GM11168 (cell line): ENCODE measurements around the gene MLST8.

Source experiments
- in situ Hi-C: fragments of 300-500 bp; cut with MboI; formaldehyde crosslinking; loops from one replicate; pipeline ENCODE4 v1.12.0; 2022; ENCODE audit warnings: low sequenced_read_pairs; ENCODE audit not compliant: unreplicated experiment

Gene MLST8

GRCh38 chr16:2172688-2173335 lies 32.4 kb upstream of the MLST8 start:
- in situ Hi-C loops = no loop called here

- in situ Hi-C loops = no loop called here
Measured at GRCh38 chr16:2173366-2173765, 31.9 kb upstream of the MLST8 start.

GRCh38 chr16:2173916-2174315 lies 31.3 kb upstream of the MLST8 start:
- in situ Hi-C loops = no loop called here

- in situ Hi-C loops = no loop called here
Measured at GRCh38 chr16:2174396-2175131, 30.7 kb upstream of the MLST8 start.

GRCh38 chr16:2175454-2175853 lies 29.8 kb upstream of the MLST8 start:
- in situ Hi-C loops = no loop called here

GRCh38 chr16:2176047-2176446 lies 29.2 kb upstream of the MLST8 start:
- in situ Hi-C loops = no loop called here

GRCh38 chr16:2177101-2177500 lies 28.2 kb upstream of the MLST8 start:
- in situ Hi-C loops = no loop called here

- in situ Hi-C loops = no loop called here
Measured at GRCh38 chr16:2177561-2177960, 27.7 kb upstream of the MLST8 start.

- in situ Hi-C loops = no loop called here
Measured at GRCh38 chr16:2178321-2179106, 26.7 kb upstream of the MLST8 start.

GRCh38 chr16:2179107-2179501 lies 26.1 kb upstream of the MLST8 start:
- in situ Hi-C loops = no loop called here

- in situ Hi-C loops = no loop called here
Measured at GRCh38 chr16:2179576-2179975, 25.7 kb upstream of the MLST8 start.

- in situ Hi-C loops = no loop called here
Measured at GRCh38 chr16:2180461-2180860, 24.8 kb upstream of the MLST8 start.

GRCh38 chr16:2180962-2181923 lies 24.0 kb upstream of the MLST8 start:
- in situ Hi-C loops = no loop called here

GRCh38 chr16:2181952-2182351 lies 23.3 kb upstream of the MLST8 start:
- in situ Hi-C loops = no loop called here

- in situ Hi-C loops = no loop called here
Measured at GRCh38 chr16:2183671-2184070, 21.6 kb upstream of the MLST8 start.

- in situ Hi-C loops = no loop called here
Measured at GRCh38 chr16:2184346-2184745, 20.9 kb upstream of the MLST8 start.

- in situ Hi-C loops = no loop called here
Measured at GRCh38 chr16:2184962-2185361, 20.3 kb upstream of the MLST8 start.

GRCh38 chr16:2186064-2186463 lies 19.2 kb upstream of the MLST8 start:
- in situ Hi-C loops = no loop called here

- in situ Hi-C loops = no loop called here
Measured at GRCh38 chr16:2186505-2186904, 18.7 kb upstream of the MLST8 start.

GRCh38 chr16:2187212-2187611 lies 18.0 kb upstream of the MLST8 start:
- in situ Hi-C loops = no loop called here
